Breast epithelium (tissue), 3 donors: ENCODE measurements around the gene NBEAL2.

Experiments used
- POLR2A ChIP-seq: fragments of 450-650 bp; IDR thresholded peaks from one replicate; pipeline ENCODE4 v1.6.1; 2016; ENCODE audit warnings: antibody characterized with exemption, mild to moderate bottlenecking, moderate library complexity
- TF ChIP-seq, protein P1 (sequence below), 3 donors: fragments of 450-650 bp; IDR thresholded peaks; one replicate each; pipeline ENCODE4 v1.5.1; 2016 to 2017; ENCODE audit warnings: antibody characterized with exemption in 3 of 3, mild to moderate bottlenecking in 3 of 3, moderate library complexity in 3 of 3

DNA sequence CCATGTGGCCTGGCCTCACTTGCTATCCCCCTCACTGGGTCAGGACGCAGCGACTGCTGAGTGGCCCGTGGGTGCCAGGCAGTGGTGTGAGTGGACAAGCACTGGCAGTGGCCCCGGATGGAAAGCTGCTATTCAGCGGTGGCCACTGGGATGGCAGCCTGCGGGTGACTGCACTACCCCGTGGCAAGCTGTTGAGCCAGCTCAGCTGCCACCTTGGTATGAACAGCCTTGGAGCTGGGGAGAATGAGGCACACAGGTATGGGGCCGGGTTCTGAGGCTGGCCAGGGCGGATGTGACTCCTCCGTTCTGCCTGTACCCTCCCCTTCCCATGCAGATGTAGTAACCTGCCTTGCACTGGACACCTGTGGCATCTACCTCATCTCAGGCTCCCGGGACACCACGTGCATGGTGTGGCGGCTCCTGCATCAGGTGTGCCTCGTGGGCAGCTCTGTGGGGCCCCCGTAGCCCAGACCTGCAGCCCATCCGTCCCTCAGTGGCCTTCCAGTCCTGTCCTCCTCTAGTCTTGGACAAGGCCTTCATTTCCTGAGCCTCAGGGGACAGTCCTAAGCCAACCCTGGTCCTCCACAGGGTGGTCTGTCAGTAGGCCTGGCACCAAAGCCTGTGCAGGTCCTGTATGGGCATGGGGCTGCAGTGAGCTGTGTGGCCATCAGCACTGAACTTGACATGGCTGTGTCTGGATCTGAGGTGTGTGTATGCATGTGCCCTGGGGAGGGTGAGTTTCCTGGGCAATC, 28.2 kb downstream of the NBEAL2 start:
- TF ChIP-seq POLR2A: no peak
- TF ChIP-seq, protein P1, sequence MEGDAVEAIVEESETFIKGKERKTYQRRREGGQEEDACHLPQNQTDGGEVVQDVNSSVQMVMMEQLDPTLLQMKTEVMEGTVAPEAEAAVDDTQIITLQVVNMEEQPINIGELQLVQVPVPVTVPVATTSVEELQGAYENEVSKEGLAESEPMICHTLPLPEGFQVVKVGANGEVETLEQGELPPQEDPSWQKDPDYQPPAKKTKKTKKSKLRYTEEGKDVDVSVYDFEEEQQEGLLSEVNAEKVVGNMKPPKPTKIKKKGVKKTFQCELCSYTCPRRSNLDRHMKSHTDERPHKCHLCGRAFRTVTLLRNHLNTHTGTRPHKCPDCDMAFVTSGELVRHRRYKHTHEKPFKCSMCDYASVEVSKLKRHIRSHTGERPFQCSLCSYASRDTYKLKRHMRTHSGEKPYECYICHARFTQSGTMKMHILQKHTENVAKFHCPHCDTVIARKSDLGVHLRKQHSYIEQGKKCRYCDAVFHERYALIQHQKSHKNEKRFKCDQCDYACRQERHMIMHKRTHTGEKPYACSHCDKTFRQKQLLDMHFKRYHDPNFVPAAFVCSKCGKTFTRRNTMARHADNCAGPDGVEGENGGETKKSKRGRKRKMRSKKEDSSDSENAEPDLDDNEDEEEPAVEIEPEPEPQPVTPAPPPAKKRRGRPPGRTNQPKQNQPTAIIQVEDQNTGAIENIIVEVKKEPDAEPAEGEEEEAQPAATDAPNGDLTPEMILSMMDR (IDR thresholded peaks at IDR 0.05): no peak
